Lung (tissue), 12 donors: Measurements from ENCODE around the gene FGF7. TPM values are rescaled to one million over a fixed set of nuclear protein-coding genes. Genes with fewer than 3 reads are reported as not detected.

ENCODE experiments used
- ATAC-seq: fragments of 200-7000 bp; cut with Tn5 transposase; one replicate; pipeline ENCODE4 v1.9.1; 2020; ENCODE audit warnings: moderate number of reproducible peaks; ENCODE audit not compliant: insufficient read depth, low FRiP score
- DNase-seq, 3 donors: peaks; one replicate each; pipeline ENCODE4 v3.0.0-alpha.2; 2013 to 2017
- H3K27ac ChIP-seq, 2 donors: one replicate each; pipeline ENCODE4 v1.5.1; 2013; ENCODE audit warnings: mild to moderate bottlenecking in 2 of 2, moderate library complexity in 2 of 2, control low read depth in 1 of 2, inconsistent platforms in 1 of 2, low read depth in 1 of 2, low read length in 1 of 2
- H3K27me3 ChIP-seq, 3 donors: one replicate each; pipeline ENCODE4 v1.5.1; 2013; ENCODE audit warnings: low read length in 2 of 3; ENCODE audit not compliant: control insufficient read depth in 3 of 3, insufficient read depth in 3 of 3
- H3K36me3 ChIP-seq, 4 donors: one replicate each; pipeline ENCODE4 v1.5.1; 2013; ENCODE audit warnings: low read length in 4 of 4, mild to moderate bottlenecking in 1 of 4, moderate library complexity in 1 of 4; ENCODE audit not compliant: control insufficient read depth in 4 of 4, insufficient read depth in 4 of 4
- H3K4me1 ChIP-seq, 5 donors: one replicate each; pipeline ENCODE4 v1.5.1; 2013; ENCODE audit warnings: low read length in 5 of 5, mild to moderate bottlenecking in 2 of 5, moderate library complexity in 1 of 5; ENCODE audit not compliant: control insufficient read depth in 5 of 5, insufficient read depth in 5 of 5
- H3K4me3 ChIP-seq: one replicate; pipeline ENCODE4 v1.5.1; 2013; ENCODE audit warnings: mild to moderate bottlenecking, control low read depth, moderate library complexity
- H3K9ac ChIP-seq, 2 donors: one replicate each; pipeline ENCODE4 v1.5.1; 2013; ENCODE audit warnings: low read length in 2 of 2, control low read depth in 1 of 2; ENCODE audit not compliant: insufficient read depth in 1 of 2
- H3K9me3 ChIP-seq, 4 donors: one replicate each; pipeline ENCODE4 v1.5.1; 2013; ENCODE audit warnings: low read length in 3 of 4, mild to moderate bottlenecking in 1 of 4, moderate library complexity in 1 of 4; ENCODE audit not compliant: control insufficient read depth in 4 of 4, insufficient read depth in 3 of 4
- WGBS, 2 donors: extraction: QIAGEN DNeasy Blood & Tissue Kit; methylation state at CpG; one replicate each; pipeline ENCODE4 v1.1.7; 2013; 5-methylcytosine and 5-hydroxymethylcytosine counted together
- polyA plus RNA-seq, 2 donors: library from polyadenylated mRNA; stranded (reverse); fragments of 200-250 nt; gene quantifications; one replicate each; pipeline ENCODE4 v1.2.1, GENCODE V29; 2013
- total RNA-seq, 2 donors: library from RNA; depleted of rRNA in 1 of 2; stranded (reverse); fragments of >200 nt in 1 of 2; gene quantifications; one replicate each; pipeline ENCODE4 v1.2.1, GENCODE V29; 2014 to 2021
- TF ChIP-seq, protein P1 (sequence below): IDR thresholded peaks from 2 replicates; pipeline ENCODE4 v1.5.1; 2012; ENCODE audit warnings: mild to moderate bottlenecking; ENCODE audit errors: control extremely low read depth, extremely low read depth
- donor health status: control.
- donor health status: control.
- donor health status: Bipolar disorder and iron deficiency.
- donor health status: healthy.
- donor health status: DM: yes; HTN: yes; CAD: no.

The FGF7 gene
- total and polyA plus RNA-seq, 4 donors, result 11.5 to 32.2 (median 20.1) TPM

DNA sequence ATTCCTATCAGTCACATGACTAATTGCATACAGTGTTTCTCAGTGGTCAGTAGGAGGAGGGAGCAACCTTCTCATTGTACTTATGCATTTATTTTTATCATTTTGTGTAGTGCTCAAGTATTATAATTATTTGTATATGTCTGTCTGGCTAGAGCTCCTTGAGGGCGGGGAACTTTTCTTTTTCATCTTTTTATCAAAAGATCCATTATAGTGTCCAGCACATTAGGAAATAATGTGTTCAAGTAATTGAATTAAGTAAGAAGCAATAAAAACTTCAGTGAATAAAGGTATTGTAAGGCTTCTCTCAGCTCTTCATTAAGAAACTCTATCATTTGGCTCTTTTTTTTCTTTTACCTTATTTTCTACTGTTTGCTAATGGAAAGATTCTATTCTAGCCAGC lies 18.8 kb downstream of the FGF7 start:
- no peaks in the 10 kb centered on the region for H3K27me3 ChIP-seq
- no peak overlapping the region for H3K4me3 ChIP-seq
- no peak for ATAC-seq
- no peak overlapping the region for H3K27ac ChIP-seq
- TF ChIP-seq, protein P1, sequence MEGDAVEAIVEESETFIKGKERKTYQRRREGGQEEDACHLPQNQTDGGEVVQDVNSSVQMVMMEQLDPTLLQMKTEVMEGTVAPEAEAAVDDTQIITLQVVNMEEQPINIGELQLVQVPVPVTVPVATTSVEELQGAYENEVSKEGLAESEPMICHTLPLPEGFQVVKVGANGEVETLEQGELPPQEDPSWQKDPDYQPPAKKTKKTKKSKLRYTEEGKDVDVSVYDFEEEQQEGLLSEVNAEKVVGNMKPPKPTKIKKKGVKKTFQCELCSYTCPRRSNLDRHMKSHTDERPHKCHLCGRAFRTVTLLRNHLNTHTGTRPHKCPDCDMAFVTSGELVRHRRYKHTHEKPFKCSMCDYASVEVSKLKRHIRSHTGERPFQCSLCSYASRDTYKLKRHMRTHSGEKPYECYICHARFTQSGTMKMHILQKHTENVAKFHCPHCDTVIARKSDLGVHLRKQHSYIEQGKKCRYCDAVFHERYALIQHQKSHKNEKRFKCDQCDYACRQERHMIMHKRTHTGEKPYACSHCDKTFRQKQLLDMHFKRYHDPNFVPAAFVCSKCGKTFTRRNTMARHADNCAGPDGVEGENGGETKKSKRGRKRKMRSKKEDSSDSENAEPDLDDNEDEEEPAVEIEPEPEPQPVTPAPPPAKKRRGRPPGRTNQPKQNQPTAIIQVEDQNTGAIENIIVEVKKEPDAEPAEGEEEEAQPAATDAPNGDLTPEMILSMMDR, result no peak
- 97% methylated on average over 1 of the region's 1 CpG for WGBS, 2 donors
- peaks cover 0 to 25% (median 14%) of the 10 kb centered on the region in 5 donors for H3K4me1 ChIP-seq
- H3K9me3 ChIP-seq, result no peaks in the 10 kb centered on the region
- no peak for DNase-seq
- no peaks in the 10 kb centered on the region for H3K36me3 ChIP-seq
- H3K9ac ChIP-seq, result no peak overlapping the region

DNA sequence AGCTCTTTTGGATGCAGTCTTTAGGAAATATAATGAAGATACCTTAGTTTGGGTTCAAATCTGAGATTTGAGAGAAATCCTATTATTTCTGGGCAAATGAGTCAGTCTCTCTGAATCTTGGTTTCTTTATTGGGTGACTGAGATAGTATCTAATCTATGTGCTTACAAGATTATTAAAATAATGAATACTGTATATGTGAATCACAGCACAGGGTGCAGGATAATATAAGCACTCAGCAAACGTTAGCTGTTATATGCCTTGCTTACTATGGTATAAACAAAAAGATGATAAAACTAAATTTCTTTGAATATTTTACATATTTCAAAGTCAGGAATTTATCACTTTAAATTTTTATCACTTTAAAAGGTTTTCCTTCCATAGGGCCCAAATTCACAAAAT lies 29.6 kb downstream of the FGF7 start:
- ATAC-seq (no peak), DNase-seq (no peak)
- H3K4me1 ChIP-seq, result peaks cover 0 to 19% (median 0%) of the 10 kb centered on the region in 5 donors
- TF ChIP-seq, protein P1, result no peak
- no peak overlapping the region for H3K9ac ChIP-seq
- H3K4me3 ChIP-seq, result no peak overlapping the region
- H3K9me3 ChIP-seq, result no peaks in the 10 kb centered on the region
- no peaks in the 10 kb centered on the region for H3K27me3 ChIP-seq
- H3K36me3 ChIP-seq, result no peaks in the 10 kb centered on the region
- WGBS, 2 donors, result 81 to 85% methylated on average over 1 of the region's 1 CpG
- no peak overlapping the region for H3K27ac ChIP-seq

DNA sequence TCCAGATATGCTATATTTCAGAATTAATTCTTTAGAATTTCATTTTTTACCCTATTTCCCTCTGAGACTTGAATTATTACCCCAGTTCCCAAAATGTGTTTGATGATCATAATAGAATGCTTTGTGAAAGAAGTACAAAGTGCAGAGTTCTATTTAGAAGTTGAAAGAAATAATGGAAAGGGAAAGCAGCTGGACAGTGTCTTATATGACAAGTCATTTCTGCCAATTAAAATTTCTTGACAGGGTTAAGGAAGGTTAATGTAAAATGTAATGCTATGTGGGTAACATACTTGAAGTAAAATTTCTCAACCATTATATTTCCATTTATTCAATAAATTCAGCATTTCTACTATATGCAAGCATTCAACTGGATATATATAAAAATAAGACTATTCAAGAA lies 33.1 kb downstream of the FGF7 start:
- no peaks in the 10 kb centered on the region for H3K27me3 ChIP-seq
- no peak overlapping the region for H3K9ac ChIP-seq
- H3K36me3 ChIP-seq, result no peaks in the 10 kb centered on the region
- no peak overlapping the region for H3K27ac ChIP-seq
- H3K9me3 ChIP-seq, result no peaks in the 10 kb centered on the region
- no peak overlapping the region for H3K4me3 ChIP-seq
- TF ChIP-seq, protein P1, result no peak
- ATAC-seq, result no peak
- H3K4me1 ChIP-seq, result peaks cover 0 to 16% (median 0%) of the 10 kb centered on the region in 5 donors
- DNase-seq, result no peak

GRCh38 chr15:49458145-49458544 lies 35.1 kb downstream of the FGF7 start:
- no peak overlapping the region for H3K27ac ChIP-seq
- H3K9me3 ChIP-seq, result no peaks in the 10 kb centered on the region
- WGBS, 2 donors, result 47 to 69% methylated on average over 2 of the region's 2 CpGs
- H3K27me3 ChIP-seq, result no peaks in the 10 kb centered on the region
- H3K9ac ChIP-seq, result no peak overlapping the region
- ATAC-seq (no peak), DNase-seq (no peak)
- TF ChIP-seq, protein P1, result no peak
- H3K4me3 ChIP-seq, result no peak overlapping the region
- H3K36me3 ChIP-seq, result no peaks in the 10 kb centered on the region
- H3K4me1 ChIP-seq, result peaks cover 0 to 20% (median 0%) of the 10 kb centered on the region in 5 donors
